Left ventricle myocardium superior (tissue), 1 donor: ENCODE data around the gene RPS19BP1. TPM values are rescaled to one million over a fixed set of nuclear protein-coding genes. Genes with fewer than 3 reads are reported as not detected.

Source experiments
- ATAC-seq: fragments of 200-7000 bp; cut with Tn5 transposase; one replicate; pipeline ENCODE4 v1.9.1; 2020; ENCODE audit warnings: mild to moderate bottlenecking, moderate library complexity
- DNase-seq: peaks from one replicate; pipeline ENCODE4 v3.0.0-alpha.2; 2020
- intact Hi-C: fragments of 100-400 bp; cut with micrococcal nuclease; formaldehyde crosslinking; loops from one replicate; pipeline ENCODE4 v1.11.0; 2022
- long read RNA-seq: library from polyadenylated mRNA; unstranded; transcript quantifications from one replicate; pipeline ENCODE4 v2.0.0, GENCODE V29; 2021
- total RNA-seq: library from RNA; stranded (reverse); fragmentation: NEBNext Ultra II Directional; extraction: Animal tissue kit (Norgen Biotek cat#: 25700); gene quantifications from one replicate; pipeline ENCODE4 v1.2.1, GENCODE V29; 2021
- donor health status: DM: no; HTN: yes; CAD: no; lungs with severe emphysema.

RPS19BP1 gene, protein sequence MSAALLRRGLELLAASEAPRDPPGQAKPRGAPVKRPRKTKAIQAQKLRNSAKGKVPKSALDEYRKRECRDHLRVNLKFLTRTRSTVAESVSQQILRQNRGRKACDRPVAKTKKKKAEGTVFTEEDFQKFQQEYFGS
- total RNA-seq = 58.1 TPM
- long read RNA-seq, transcript RPS19BP1-201 (4 exons, 927 nt) = major isoform, 78 of 83 reads
- long read RNA-seq, partial matches to known transcripts = 0 of 83 reads
- long read RNA-seq, other reads (novel, unspliced or antisense) = 4 of 83 reads

DNA sequence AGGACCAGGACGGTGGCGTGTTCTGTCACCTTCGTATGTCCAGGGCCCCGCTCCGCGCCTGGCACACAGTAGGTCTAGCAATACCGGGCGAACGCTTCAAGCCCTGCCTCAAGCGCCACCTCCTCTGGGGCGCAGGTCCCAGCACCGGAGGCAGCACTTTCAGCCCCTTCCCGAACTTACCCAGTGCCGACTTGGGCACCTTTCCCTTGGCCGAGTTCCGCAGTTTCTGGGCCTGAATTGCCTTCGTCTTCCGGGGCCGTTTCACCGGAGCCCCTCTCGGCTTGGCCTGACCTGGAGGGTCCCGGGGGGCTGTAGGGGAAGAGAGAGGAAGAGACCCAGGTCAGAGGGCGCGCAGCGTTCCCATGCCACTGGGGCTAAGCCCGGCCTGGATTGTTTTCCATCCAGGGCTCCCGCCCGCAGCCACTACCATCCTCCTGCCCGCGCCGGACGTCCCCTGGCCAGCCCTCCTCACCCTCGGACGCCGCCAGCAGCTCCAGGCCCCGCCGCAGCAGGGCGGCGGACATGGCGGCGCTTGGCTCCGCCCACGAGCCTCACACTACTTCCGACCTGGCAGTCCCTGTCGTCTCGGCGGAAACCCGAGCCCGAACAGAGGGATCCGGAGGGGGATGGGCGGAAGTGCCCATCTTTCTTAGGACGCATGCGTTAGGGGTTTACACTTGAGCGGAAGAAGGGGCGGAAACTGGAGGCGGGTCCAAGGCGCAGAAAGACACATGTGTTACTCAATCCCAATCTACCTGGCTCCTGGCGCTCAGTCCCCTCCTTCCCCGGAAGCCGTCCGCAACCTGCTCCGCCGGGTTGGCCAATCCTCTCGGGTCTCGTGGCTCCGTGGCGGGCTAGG lies at the start of gene RPS19BP1:
Gene RPS19BP1 (minus strand): TSS at position 534 of the 859 bp plus-strand sequence. CDS start 10 bp downstream, at position 524.
- DNase-seq (peak; percentile 99), ATAC-seq (peak; percentile 89)
- intact Hi-C loops = loop anchor here (10.0 kb wide), 1 partner anchor 502 kb away; no protein-coding TSS in a partner anchor

DNA sequence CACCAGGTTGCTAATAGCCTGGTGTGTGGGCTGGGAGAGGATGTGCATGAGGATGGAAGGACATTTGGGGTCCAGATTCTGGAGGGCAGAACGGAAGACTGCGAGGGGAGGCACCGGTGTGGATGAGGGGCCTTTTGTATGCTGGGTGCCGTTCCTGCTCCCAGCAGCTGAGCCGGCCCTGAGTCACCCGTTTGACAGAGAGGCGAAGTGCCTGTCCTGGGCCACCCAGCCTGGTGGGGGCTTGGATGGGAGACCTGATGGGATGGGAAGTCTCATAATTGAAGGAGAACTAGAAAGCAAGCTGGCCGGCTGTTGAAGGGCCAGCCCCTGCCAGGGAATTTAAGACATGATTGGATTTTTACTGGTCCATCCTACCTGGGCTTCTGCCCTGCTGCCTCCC lies 48.8 kb upstream of the RPS19BP1 start:
- no peak for DNase-seq
- intact Hi-C loops = no loop called here
- ATAC-seq = no peak

DNA sequence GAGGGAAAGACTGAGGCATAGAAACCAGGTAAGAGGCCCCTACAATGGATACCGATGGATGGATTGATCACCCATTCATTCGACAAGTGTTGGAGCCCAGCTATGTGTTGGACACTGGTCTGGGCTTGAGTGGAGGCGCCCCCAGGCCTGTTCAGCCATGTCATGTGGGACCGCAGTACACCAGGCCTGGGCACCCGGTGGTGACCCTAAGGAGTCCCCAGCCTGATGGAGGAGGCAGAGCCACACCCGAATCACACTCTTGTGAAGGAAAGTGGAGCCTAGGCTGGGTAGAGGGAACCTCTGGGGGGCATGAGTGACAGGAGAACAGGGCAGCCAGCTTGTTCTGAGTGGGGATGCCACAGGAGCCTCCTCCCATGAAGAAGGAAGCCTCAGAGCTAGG lies 48.2 kb upstream of the RPS19BP1 start:
- DNase-seq (no peak), ATAC-seq (no peak)
- intact Hi-C loops = no loop called here

DNA sequence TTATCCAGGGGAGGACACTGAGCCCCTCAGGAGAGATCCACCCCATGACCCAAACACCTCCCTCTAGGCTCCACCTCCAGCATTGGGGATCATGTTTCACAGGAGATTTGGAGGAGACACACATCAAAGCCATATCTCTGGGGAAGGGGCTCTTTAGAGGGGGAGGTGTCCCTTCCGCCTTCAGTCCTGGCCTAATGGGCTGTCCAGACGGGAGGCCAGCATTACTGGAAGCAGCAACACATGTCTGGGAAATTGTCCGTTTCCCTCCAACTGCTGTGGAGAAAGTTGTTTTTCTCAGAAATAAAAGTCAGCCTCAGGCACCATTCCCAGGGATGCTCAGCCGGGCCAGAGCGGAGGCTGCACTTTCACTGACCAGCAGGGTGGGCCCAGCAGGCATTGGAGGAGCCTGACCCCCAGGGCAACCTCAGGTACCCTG lies 47.5 kb upstream of the RPS19BP1 start:
- intact Hi-C loops = no loop called here
- ATAC-seq (no peak), DNase-seq (no peak)

DNA sequence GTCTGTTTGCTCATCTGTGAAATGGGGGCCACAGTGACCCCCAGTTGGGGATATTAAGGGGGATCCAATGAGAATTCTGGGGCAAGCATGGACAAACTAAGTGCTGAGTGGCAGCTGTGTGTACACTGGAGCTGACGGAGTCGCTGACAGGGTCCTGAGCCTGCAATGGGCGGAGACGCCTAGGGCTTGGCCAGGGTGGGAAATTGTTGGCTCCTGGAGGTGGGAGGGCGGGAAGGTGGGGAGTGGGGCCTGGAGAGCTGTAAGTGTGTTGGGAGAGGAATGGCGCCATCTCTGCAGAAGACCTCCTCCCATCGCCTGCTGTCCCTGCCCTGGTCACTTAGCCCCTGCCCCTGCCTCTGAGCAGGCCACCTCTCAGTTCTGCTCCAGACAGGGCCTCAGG lies 45.4 kb upstream of the RPS19BP1 start:
- DNase-seq (no peak), ATAC-seq (no peak)
- intact Hi-C loops = no loop called here

DNA sequence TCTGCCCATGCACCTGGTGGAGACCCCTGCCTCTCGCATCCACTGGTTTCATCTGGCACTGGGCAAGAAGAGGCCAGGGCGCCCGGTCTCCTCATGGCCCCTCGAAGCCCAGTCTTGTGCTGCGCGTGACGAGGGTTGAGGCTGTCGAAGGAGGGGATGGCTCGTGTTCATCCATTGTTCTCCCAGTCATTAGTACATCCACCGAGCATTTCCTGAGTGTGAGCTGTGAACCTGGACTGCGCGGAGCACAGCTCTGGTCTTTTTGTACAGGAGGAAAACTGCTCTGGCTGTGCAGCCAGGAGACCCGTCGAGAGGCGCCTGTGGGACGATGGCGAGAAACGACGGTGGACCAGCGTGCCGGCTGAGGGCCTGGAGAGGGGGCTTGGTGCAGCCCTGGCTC lies 44.8 kb upstream of the RPS19BP1 start:
- ATAC-seq = no peak
- intact Hi-C loops = no loop called here
- no peak for DNase-seq

DNA sequence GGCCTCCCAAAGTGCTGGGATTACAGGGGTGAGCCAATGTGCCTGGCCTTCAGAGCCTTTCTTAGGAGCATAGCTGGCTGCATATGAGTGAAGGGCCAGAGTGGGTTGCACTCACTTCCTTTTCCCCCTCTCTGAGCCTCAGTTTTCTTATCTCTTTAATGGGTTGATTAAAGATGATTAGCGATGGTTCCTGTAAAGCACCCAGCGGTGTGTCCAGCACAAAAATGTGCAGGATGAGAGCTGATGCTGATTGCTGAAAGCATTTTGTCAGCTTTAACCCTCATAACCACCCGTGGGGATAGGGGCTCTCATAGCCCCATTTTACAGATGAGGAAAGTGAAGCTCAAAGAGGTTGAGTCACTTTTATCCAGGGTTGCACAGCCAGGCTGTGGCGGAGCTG lies 43.5 kb upstream of the RPS19BP1 start:
- intact Hi-C loops = no loop called here
- DNase-seq = no peak
- ATAC-seq = no peak

DNA sequence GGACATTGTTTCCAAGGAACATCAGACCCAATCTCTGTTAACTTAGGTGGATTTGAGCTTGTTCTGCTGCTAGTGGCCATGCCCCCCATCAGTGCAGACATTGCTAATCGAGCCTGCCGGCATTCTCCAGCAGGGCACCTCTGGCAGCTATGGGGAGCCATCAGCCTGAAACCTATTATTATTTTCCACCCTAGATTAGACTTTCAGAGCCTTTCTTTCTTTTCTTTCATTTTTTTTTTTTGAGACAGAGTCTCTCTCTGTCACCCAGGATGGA lies 42.9 kb upstream of the RPS19BP1 start:
- intact Hi-C loops = no loop called here
- DNase-seq (no peak), ATAC-seq (no peak)

DNA sequence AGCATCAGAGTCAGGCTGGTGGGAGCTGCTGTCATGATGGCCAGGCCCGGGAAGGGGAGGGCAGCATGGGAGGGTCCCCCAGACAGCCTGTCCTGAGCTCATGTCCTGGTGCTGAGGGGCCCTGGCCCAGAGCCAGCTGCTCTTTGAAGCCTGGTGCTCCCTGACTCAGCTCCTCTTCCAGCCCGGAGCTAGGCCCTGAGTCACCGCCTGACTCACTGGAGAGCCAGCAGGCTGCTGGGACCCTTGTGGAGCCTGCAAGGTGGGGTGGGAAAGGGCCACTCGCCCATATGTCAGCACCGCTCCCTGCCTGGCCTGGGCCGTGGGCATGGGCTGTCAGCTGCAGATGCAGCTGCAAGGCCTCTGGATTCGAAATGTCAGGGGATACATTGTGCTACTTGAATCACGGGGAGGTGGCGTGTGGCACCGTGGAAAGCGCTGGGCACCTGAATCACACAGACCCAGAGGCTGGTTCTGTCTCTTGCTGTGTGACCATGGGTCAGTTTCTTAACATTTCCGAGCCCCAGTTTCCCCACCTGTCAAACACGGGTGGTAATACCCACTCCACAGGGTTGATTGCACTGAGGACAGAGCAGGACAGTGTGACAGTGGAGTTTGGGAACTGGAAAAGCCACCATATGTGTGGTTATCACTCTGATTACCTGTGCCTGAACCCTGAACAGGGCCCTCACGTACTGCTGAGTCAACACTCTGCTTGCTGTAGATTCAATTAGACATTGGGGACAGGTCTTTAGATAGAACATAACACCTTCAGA lies 42.4 kb upstream of the RPS19BP1 start:
- no peak for ATAC-seq

DNA sequence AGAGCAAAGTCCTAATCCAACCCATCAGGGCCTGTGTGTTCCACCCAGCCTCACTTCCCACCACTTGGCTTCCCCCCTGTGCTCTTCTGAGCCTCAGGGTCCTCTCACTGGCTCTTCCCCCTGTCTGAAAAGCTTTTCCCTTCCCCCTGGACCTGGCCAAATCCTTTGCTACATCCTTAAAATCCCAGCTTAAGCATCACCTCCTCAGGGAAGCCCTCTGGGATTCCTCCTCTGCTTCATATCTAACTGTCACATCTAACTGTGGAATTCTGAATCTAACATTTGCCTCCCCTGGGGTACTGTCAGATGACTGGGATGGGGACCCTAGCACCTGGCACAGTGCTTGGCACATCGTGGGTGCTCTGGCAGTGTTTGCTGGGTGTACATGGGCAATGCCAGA lies 39.0 kb upstream of the RPS19BP1 start:
- no peak for ATAC-seq
- intact Hi-C loops = no loop called here

More for the DNA sequence above, 42.4 kb upstream of the RPS19BP1 start:
- no peak for DNase-seq
- intact Hi-C loops = no loop called here

DNA sequence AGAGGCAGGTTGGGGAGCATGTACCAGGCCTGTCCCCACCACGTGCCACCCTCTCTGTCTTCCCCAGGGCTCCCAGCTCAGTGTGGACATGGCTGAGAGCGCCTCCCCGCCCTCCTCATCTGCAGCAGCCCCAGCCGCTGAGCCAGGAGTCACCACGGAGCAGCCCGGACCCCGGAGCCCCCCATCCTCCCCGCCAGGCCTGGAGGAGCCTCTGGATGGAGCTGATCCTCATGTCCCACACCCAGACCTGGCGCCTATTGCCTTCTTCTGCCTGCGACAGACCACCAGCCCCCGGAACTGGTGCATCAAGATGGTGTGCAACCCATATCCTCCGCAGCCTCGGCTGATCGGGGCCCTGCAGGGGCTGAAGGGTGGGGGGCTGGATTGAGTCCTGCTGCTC lies 38.1 kb upstream of the RPS19BP1 start, which contains the start of gene CACNA1I:
Gene CACNA1I (plus strand): TSS at position 89 of the 400 bp plus-strand sequence. CDS start 0 bp downstream, at position 89.
- DNase-seq (no peak), ATAC-seq (no peak)
- intact Hi-C loops = no loop called here

More for the DNA sequence above, 39.0 kb upstream of the RPS19BP1 start:
- DNase-seq = no peak

DNA sequence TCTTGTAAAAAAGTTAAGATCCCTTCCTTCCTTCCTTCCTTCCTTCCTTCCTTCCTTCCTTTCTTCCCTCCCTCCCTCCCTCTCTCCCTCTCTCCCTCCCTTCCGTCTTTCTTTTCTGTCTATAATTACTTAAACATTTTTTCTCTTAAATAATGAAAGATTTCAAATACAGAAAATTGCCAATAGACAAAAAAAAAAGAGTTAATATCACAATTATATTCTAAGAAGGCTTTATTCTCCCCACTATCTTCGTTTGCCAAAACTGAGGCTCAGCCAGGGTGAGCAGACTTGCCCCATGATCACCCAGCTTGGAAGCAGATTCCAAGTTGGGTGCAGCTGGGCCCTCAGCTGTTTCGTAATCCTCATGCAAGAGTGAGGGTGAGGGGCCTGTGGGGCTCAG lies 37.7 kb upstream of the RPS19BP1 start:
- intact Hi-C loops = no loop called here
- DNase-seq (no peak), ATAC-seq (no peak)

DNA sequence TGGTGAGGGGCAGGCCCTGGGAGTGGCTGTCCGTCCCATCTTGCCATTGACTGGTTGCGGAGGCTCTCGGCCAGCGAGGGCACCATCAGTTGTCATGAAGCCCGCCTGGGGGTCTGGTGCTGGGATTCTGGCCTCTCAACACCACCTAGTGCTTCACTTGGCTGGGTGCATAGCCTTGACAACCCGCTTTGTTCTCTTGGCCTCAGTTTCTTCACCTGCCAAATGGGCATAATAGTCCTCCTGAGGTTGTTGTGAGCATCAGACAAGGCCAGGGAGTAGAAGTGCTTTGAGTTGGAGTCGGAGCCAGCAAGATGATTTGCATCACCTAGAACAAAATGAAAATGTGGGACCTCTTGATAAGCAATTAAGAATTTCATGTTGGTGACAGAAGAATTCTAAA lies 36.5 kb upstream of the RPS19BP1 start:
- DNase-seq (no peak), ATAC-seq (no peak)
- intact Hi-C loops = no loop called here

DNA sequence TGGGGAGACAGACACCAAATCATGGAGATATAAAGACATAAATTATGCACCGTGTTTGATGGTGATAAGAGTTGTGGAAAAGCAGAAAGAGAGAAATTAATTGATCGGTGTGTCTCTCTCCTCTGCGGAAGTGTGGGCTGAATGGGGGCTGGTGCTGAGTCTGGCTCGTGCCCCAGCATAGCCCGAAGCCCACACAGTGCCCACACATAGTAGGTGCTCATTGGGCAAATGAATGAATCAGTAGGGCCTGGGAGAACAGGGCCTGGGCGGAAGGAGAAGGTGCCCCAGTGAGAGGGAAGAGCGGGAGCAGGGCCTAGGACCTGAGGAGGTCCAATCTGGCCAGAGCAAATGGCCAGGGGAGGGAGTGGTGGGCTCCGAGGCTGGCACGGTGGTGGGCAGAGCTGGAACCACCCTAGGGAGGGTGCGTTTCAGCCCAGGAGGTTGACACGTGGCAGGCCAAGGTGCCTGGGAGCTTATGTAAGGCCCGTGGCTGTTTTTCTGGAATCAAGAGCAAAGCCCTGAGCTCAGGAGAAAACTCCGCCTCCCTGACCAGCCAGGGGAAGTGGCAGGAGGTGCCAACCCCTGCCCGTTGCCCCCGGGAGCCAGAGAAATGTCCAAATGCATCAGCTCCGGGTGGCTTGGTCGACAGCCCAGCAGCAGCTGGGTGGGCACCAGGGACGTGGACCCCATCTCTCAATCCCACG lies 35.9 kb upstream of the RPS19BP1 start:
- intact Hi-C loops = no loop called here

DNA sequence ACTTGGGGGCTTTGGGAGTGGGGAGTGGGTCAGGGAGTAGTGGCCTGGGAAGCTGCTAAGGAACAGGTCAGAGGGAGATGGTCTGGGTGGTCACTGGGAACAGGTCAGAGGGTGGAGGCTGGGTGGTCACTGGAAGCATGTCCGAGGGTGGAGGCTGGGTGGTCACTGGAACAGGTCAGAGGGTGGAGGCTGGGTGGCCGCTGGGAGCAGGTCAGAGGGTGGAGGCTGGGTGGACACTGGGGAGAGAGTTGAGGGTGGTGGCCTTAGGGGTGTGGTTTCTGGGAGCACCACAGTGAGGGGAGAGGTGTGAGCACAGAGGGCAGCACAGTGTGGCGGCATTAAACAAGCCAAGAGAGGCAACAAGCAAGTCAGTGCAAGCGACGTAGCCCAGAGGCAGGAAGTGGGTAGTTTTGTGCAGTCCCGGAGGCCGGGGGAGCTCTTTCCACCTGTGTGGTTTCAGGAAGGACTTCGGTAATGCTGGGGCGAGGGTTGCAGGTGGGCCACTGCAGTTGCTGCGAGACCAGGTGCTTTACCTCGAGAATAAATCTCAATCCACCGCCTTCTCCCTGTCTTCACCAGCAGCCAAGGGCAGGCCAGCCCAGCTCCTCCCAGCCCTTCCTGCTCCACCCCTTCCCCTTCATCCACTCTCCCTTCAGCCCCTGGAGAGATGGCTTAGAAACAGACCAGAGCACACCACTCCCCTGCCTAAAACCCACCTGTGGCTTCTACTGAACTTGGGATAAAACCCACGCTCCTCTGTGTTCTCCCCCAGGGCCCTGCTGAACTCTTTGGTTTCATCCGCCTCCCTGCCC lies 34.8 kb upstream of the RPS19BP1 start:
- ATAC-seq = no peak
- DNase-seq = no peak
- intact Hi-C loops = no loop called here

More for the DNA sequence above, 35.9 kb upstream of the RPS19BP1 start:
- no peak for DNase-seq
- ATAC-seq = no peak

DNA sequence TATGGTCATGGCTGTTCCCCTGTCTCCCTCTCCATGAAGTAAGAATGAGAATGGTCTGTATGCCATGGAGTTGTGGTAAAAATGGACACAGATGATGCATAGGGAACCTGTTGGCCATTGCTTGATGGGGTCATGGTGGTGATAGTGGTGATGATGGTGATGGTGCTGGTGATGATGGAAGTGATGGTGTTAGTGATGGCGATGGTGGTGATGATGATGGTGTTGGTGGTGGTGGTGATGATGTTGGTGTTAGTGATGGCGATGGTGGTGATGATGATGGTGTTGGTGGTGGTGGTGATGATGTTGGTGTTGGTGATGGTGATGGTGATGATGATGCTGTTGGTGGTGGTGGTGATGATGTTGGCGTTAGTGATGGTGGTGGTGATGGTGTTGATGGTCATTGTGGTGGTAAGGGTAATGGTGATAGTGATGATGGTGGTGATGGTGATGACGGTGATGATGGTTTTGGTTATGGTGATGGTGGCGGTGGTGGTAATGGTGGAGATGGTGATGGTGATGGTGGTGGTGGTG lies 32.9 kb upstream of the RPS19BP1 start:
- intact Hi-C loops = no loop called here
- ATAC-seq = no peak
- DNase-seq = no peak

DNA sequence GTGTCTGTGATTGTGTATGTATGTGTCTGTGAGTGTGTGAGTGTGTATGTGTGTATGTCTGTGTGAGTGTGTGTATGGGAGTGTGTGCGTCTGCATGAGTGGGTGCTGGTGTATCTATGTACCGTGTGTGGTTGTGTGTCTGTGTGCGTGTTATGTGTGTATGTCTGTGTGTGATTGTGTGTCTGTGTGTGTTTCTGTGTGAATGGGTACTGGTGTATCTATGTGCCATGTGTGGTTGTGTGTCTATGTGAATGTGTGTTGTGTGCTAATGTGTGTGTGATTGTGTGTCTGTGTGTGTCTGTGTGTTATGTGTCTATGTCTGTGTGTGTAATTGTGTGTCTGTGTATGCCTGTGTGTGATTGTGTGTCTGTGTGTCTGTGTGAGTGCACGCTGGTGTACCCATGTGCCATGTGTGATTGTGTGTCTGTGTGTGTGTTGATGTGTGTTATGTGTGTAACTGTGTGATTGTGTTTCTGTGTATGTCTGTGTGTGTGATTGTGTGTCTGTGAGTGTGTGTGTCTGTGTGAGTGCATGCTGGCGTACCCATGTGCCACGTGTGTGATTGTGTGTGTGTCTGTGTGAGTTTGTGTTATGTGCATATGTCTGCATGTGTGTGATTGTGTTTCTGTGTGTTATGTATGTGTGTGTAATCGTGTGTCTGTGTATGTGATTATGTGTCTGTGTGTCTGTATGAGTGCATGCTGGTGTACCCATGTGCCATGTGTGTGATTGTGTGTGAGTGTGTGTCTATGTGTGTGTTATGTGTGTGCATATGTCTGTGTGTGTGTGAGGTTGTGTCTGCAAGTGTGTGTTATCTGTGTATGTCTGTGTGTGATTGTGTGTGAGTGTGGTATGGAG lies 31.3 kb upstream of the RPS19BP1 start:
- no peak for ATAC-seq
- intact Hi-C loops = no loop called here
- no peak for DNase-seq
